ENCODE data around the gene MT4. TPM values are rescaled to one million over a fixed set of nuclear protein-coding genes. Genes with fewer than 3 reads are reported as not detected.

Gene MT4
- polyA plus RNA-seq, 1 of the 3 experiments (the other 2 are of a cell fraction): not detected

DNA sequence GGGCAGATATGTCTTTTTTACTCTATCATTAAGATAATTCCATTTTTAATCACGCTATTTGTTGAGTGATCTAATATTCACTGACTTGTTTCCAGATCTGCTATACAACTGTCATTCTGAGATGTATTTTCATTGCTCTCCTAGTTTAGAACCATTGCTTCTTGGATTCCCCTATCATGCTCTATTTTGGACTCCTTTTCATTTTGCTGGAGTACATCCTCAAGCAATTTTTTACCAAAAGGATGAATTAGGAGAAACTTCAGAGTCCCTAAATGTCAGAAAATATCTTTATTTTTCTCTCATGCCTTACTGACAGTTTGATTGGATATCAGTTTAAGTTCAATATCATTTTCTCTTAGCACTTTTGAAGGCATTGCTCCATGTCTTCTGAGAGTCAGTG, 9.8 kb downstream of the MT4 start:
- ChIA-PET CTCF (interaction anchor here (1.2 kb wide), 1 partner anchor 11 kb away, joined by 3 read pairs; no protein-coding TSS in a partner anchor), POLR2A (no interaction called here)
- no peaks in the 10 kb centered on the region for H3K27me3 ChIP-seq (ENCODE audit: insufficient read depth)
- no peak for DNase-seq
- no peaks in the 10 kb centered on the region for H3K4me1 ChIP-seq (ENCODE audit: control insufficient read depth in 1 of 2, insufficient read depth in 2 of 2, low read depth in 1 of 2, low read length in 1 of 2)
- H3K79me2 ChIP-seq (ENCODE audit: insufficient read depth): no peaks in the 10 kb centered on the region
- no peaks in the 10 kb centered on the region for H3K36me3 ChIP-seq (replicated peaks in 1 of 2; ENCODE audit: control insufficient read depth in 1 of 2, insufficient read depth in 2 of 2, low read length in 1 of 2)
- no peak for TF ChIP-seq CHD2 (IDR thresholded peaks at IDR 0.05; ENCODE audit: low read length, partially characterized antibody)
- no peak for TF ChIP-seq GATA2 (CRISPR knock-in tag; IDR thresholded peaks at IDR 0.05)
- TF ChIP-seq TCF12 (IDR thresholded peaks at IDR 0.05): no peak
- TF ChIP-seq PBX3 (IDR thresholded peaks at IDR 0.05): no peak
- TF ChIP-seq REST (IDR thresholded peaks at IDR 0.05; ENCODE audit: low read depth, low read length): no peak
- no peak for TF ChIP-seq SIN3A (IDR thresholded peaks at IDR 0.05; ENCODE audit: borderline replicate concordance, low read depth, low read length)
- TF ChIP-seq GABPA (IDR thresholded peaks at IDR 0.05; ENCODE audit: low read depth): no peak
- TF ChIP-seq, protein P1, sequence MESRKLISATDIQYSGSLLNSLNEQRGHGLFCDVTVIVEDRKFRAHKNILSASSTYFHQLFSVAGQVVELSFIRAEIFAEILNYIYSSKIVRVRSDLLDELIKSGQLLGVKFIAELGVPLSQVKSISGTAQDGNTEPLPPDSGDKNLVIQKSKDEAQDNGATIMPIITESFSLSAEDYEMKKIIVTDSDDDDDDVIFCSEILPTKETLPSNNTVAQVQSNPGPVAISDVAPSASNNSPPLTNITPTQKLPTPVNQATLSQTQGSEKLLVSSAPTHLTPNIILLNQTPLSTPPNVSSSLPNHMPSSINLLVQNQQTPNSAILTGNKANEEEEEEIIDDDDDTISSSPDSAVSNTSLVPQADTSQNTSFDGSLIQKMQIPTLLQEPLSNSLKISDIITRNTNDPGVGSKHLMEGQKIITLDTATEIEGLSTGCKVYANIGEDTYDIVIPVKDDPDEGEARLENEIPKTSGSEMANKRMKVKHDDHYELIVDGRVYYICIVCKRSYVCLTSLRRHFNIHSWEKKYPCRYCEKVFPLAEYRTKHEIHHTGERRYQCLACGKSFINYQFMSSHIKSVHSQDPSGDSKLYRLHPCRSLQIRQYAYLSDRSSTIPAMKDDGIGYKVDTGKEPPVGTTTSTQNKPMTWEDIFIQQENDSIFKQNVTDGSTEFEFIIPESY (IDR thresholded peaks at IDR 0.05; ENCODE audit: borderline replicate concordance, low read depth): no peak
- TF ChIP-seq, protein P2, sequence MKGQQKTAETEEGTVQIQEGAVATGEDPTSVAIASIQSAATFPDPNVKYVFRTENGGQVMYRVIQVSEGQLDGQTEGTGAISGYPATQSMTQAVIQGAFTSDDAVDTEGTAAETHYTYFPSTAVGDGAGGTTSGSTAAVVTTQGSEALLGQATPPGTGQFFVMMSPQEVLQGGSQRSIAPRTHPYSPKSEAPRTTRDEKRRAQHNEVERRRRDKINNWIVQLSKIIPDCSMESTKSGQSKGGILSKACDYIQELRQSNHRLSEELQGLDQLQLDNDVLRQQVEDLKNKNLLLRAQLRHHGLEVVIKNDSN (IDR thresholded peaks at IDR 0.05; ENCODE audit: borderline replicate concordance, low read depth): no peak
- TF ChIP-seq IRF3 (IDR thresholded peaks at IDR 0.05; ENCODE audit: low read depth, low read length): no peak
- no peak for TF ChIP-seq EP300 (IDR thresholded peaks at IDR 0.05; ENCODE audit: borderline replicate concordance in 1 of 2, low read depth in 1 of 2, low read length in 1 of 2)
- 6% methylated on average over 1 of the region's 1 CpG for WGBS (ENCODE audit: low lambda C conversion rate)
- no peak overlapping the region for H3K4me3 ChIP-seq (ENCODE audit: low read depth in 2 of 2, low read length in 1 of 2)
- no peak overlapping the region for H3K4me2 ChIP-seq
- H3K9me3 ChIP-seq: no peaks in the 10 kb centered on the region
- no peaks in the 10 kb centered on the region for H3F3A ChIP-seq (replicated peaks; ENCODE audit: insufficient read depth)
- no peak overlapping the region for H3K9ac ChIP-seq
- H2AFZ ChIP-seq (ENCODE audit: low read depth): no peak overlapping the region
- no peaks in the 10 kb centered on the region for H3K9me2 ChIP-seq
- H3K27ac ChIP-seq (ENCODE audit: low read depth in 2 of 2, low read length in 1 of 2): no peak overlapping the region
- no peaks in the 10 kb centered on the region for H4K20me1 ChIP-seq (ENCODE audit: insufficient read depth)
